Mucosa of stomach (tissue), 1 donor: Measurements from ENCODE around the gene NCKAP5.

Source experiments
- H3K27me3 ChIP-seq: one replicate; pipeline ENCODE4 v1.7.0; 2013; ENCODE audit warnings: mild to moderate bottlenecking, low read length; ENCODE audit not compliant: control insufficient read depth, insufficient read depth
- H3K36me3 ChIP-seq: one replicate; pipeline ENCODE4 v1.7.0; 2013; ENCODE audit warnings: low read length; ENCODE audit not compliant: control insufficient read depth, insufficient read depth
- H3K4me1 ChIP-seq: one replicate; pipeline ENCODE4 v1.7.0; 2013; ENCODE audit warnings: mild to moderate bottlenecking, low read length; ENCODE audit not compliant: control insufficient read depth, insufficient read depth
- H3K4me3 ChIP-seq: one replicate; pipeline ENCODE4 v1.7.0; 2013; ENCODE audit warnings: low read length
- H3K9ac ChIP-seq: one replicate; pipeline ENCODE4 v1.7.0; 2013; ENCODE audit warnings: mild to moderate bottlenecking, low read length, moderate library complexity
- H3K9me3 ChIP-seq: one replicate; pipeline ENCODE4 v1.7.0; 2013; ENCODE audit warnings: mild to moderate bottlenecking, low read length, moderate library complexity; ENCODE audit not compliant: control insufficient read depth
- donor health status: Pancreatic carcinoma.

NCKAP5 gene

GRCh38 chr2:132804051-132804450 is 764.2 kb downstream of the NCKAP5 start:
- H3K9ac ChIP-seq = no peak overlapping the region
- H3K4me1 ChIP-seq = no peaks in the 10 kb centered on the region
- no peak overlapping the region for H3K4me3 ChIP-seq
- H3K9me3 ChIP-seq = no peaks in the 10 kb centered on the region
- no peaks in the 10 kb centered on the region for H3K27me3 ChIP-seq
- no peaks in the 10 kb centered on the region for H3K36me3 ChIP-seq

DNA sequence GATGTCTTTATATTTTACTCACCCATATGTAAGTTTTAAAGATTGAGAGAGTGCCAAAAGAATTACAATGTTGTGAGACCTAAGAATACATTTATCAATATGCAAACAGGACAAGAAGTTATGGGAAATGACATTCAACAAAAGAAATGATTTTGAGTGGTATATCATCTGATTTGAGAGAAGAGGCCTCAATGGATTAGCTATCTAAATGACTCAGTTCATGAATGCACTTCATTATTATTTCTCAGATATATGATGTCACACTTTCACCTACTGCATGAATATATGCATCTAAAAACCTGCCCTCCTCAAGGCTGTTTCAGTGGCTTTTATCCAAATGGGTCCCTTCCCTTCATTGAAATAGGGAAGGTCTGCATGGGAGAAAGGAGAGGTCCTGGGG is 769.9 kb downstream of the NCKAP5 start:
- H3K9ac ChIP-seq = no peak overlapping the region
- H3K4me1 ChIP-seq = no peaks in the 10 kb centered on the region
- no peaks in the 10 kb centered on the region for H3K27me3 ChIP-seq
- no peak overlapping the region for H3K4me3 ChIP-seq
- no peaks in the 10 kb centered on the region for H3K36me3 ChIP-seq
- H3K9me3 ChIP-seq = no peaks in the 10 kb centered on the region

- Histone ChIP-seq H3K9ac (no peak overlapping the region), H3K4me1 (no peaks in the 10 kb centered on the region), H3K4me3 (no peak overlapping the region), H3K36me3 (no peaks in the 10 kb centered on the region), H3K9me3 (no peaks in the 10 kb centered on the region), H3K27me3 (no peaks in the 10 kb centered on the region)
Measured at GRCh38 chr2:132797556-132797955, 770.7 kb downstream of the NCKAP5 start.

DNA sequence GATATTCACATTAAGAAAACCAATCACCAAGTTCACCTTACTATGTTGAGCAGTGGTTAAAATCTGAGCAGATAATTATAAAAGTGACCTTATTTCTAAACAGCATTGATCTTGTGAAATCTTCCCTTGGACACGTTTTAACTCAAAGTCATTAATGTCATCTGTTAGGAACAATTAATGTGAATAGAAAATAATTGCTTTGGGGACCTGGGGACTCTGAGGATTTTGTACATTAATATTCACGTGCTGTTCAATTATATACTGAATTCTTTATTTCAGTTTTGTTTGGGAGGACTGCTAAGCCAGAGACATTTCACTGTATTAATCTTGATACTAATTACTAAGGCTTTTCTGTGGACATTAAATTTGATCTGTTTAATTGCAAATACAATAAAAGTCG is 771.2 kb downstream of the NCKAP5 start:
- Histone ChIP-seq H3K36me3 (no peaks in the 10 kb centered on the region), H3K27me3 (no peaks in the 10 kb centered on the region), H3K9me3 (no peaks in the 10 kb centered on the region), H3K4me3 (no peak overlapping the region), H3K9ac (no peak overlapping the region), H3K4me1 (no peaks in the 10 kb centered on the region)

DNA sequence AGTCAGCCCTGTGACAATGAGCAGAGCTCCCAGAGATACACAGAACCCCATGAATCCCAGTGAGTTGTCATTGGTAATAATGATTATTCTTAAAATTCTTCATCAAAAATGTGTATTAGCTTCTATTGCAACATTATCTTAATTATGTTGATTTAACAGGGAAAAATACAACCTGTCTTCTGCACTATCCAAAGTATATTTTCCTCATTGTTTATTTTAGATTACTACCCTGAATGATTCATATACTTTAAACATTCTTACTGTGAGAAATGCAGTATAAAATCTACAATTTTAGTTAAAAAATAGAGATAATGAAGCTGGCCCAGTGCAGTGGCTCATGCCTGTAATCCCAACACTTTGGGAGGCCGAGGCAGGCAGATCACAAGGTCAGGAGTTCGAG is 773.0 kb downstream of the NCKAP5 start:
- no peaks in the 10 kb centered on the region for H3K27me3 ChIP-seq
- no peak overlapping the region for H3K9ac ChIP-seq
- H3K9me3 ChIP-seq = no peaks in the 10 kb centered on the region
- no peak overlapping the region for H3K4me3 ChIP-seq
- H3K36me3 ChIP-seq = no peaks in the 10 kb centered on the region
- H3K4me1 ChIP-seq = no peaks in the 10 kb centered on the region

GRCh38 chr2:132793532-132793931 is 774.7 kb downstream of the NCKAP5 start:
- no peaks in the 10 kb centered on the region for H3K4me1 ChIP-seq

GRCh38 chr2:132790207-132790785 is 778.0 kb downstream of the NCKAP5 start:
- Histone ChIP-seq H3K36me3 (no peaks in the 10 kb centered on the region), H3K9ac (no peak overlapping the region), H3K27me3 (no peaks in the 10 kb centered on the region), H3K9me3 (no peaks in the 10 kb centered on the region), H3K4me3 (no peak overlapping the region), H3K4me1 (no peaks in the 10 kb centered on the region)

More at GRCh38 chr2:132793532-132793931, 774.7 kb downstream of the NCKAP5 start:
- Histone ChIP-seq H3K9me3 (no peaks in the 10 kb centered on the region), H3K36me3 (no peaks in the 10 kb centered on the region), H3K4me3 (no peak overlapping the region), H3K9ac (no peak overlapping the region), H3K27me3 (no peaks in the 10 kb centered on the region)

- H3K9ac ChIP-seq = no peak overlapping the region
- no peak overlapping the region for H3K4me3 ChIP-seq
- H3K9me3 ChIP-seq = no peaks in the 10 kb centered on the region
- no peaks in the 10 kb centered on the region for H3K4me1 ChIP-seq
- H3K27me3 ChIP-seq = no peaks in the 10 kb centered on the region
- no peaks in the 10 kb centered on the region for H3K36me3 ChIP-seq
Measured at GRCh38 chr2:132789066-132789465, 779.2 kb downstream of the NCKAP5 start.

GRCh38 chr2:132788310-132788838 is 779.9 kb downstream of the NCKAP5 start:
- H3K27me3 ChIP-seq = no peaks in the 10 kb centered on the region
- H3K9me3 ChIP-seq = no peaks in the 10 kb centered on the region
- H3K9ac ChIP-seq = no peak overlapping the region
- no peaks in the 10 kb centered on the region for H3K4me1 ChIP-seq
- no peak overlapping the region for H3K4me3 ChIP-seq
- H3K36me3 ChIP-seq = no peaks in the 10 kb centered on the region

GRCh38 chr2:132783883-132784282 is 784.4 kb downstream of the NCKAP5 start:
- Histone ChIP-seq H3K9ac (no peak overlapping the region), H3K4me1 (no peaks in the 10 kb centered on the region), H3K27me3 (no peaks in the 10 kb centered on the region), H3K4me3 (no peak overlapping the region), H3K36me3 (no peaks in the 10 kb centered on the region), H3K9me3 (no peaks in the 10 kb centered on the region)

- H3K36me3 ChIP-seq = no peaks in the 10 kb centered on the region
- H3K27me3 ChIP-seq = no peaks in the 10 kb centered on the region
- no peak overlapping the region for H3K9ac ChIP-seq
- no peaks in the 10 kb centered on the region for H3K4me1 ChIP-seq
- no peaks in the 10 kb centered on the region for H3K9me3 ChIP-seq
- no peak overlapping the region for H3K4me3 ChIP-seq
Measured at GRCh38 chr2:132782176-132782783, 786.0 kb downstream of the NCKAP5 start.

- H3K4me3 ChIP-seq = no peak overlapping the region
Measured at GRCh38 chr2:132780651-132781050, 787.6 kb downstream of the NCKAP5 start.

More at GRCh38 chr2:132780651-132781050, 787.6 kb downstream of the NCKAP5 start:
- no peaks in the 10 kb centered on the region for H3K27me3 ChIP-seq
- H3K9me3 ChIP-seq = no peaks in the 10 kb centered on the region
- H3K9ac ChIP-seq = no peak overlapping the region
- H3K36me3 ChIP-seq = no peaks in the 10 kb centered on the region
- no peaks in the 10 kb centered on the region for H3K4me1 ChIP-seq
